GM12874 (cell line): Measurements from ENCODE around the gene LYZL4.

Experiments used
- TF ChIP-seq, protein P1 (sequence below): IDR thresholded peaks from 2 replicates; pipeline ENCODE4 v1.5.1; 2011; ENCODE audit warnings: low read depth, mild to moderate bottlenecking, control low read depth, low read length, moderate library complexity; ENCODE audit not compliant: insufficient read depth

The LYZL4 gene

DNA sequence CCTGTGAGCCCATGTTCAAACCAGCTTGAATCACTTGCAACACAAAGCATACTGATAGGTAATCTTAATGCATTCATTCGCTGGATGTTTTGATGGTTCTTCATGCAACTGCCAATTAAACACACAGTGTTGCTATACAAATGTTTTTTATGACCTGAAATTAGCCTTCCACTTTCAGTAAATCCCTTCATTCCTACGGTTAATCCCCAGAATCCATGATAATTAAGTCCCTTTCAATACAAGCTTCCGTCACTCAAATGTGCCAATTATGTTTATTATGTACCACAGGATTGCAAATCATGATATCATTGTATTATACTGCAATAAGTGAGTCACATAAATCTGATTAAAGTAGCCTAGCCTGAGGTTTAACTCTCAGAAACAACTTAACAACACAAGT lies 14.5 kb upstream of the LYZL4 start:
- TF ChIP-seq, protein P1, sequence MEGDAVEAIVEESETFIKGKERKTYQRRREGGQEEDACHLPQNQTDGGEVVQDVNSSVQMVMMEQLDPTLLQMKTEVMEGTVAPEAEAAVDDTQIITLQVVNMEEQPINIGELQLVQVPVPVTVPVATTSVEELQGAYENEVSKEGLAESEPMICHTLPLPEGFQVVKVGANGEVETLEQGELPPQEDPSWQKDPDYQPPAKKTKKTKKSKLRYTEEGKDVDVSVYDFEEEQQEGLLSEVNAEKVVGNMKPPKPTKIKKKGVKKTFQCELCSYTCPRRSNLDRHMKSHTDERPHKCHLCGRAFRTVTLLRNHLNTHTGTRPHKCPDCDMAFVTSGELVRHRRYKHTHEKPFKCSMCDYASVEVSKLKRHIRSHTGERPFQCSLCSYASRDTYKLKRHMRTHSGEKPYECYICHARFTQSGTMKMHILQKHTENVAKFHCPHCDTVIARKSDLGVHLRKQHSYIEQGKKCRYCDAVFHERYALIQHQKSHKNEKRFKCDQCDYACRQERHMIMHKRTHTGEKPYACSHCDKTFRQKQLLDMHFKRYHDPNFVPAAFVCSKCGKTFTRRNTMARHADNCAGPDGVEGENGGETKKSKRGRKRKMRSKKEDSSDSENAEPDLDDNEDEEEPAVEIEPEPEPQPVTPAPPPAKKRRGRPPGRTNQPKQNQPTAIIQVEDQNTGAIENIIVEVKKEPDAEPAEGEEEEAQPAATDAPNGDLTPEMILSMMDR: no peak

DNA sequence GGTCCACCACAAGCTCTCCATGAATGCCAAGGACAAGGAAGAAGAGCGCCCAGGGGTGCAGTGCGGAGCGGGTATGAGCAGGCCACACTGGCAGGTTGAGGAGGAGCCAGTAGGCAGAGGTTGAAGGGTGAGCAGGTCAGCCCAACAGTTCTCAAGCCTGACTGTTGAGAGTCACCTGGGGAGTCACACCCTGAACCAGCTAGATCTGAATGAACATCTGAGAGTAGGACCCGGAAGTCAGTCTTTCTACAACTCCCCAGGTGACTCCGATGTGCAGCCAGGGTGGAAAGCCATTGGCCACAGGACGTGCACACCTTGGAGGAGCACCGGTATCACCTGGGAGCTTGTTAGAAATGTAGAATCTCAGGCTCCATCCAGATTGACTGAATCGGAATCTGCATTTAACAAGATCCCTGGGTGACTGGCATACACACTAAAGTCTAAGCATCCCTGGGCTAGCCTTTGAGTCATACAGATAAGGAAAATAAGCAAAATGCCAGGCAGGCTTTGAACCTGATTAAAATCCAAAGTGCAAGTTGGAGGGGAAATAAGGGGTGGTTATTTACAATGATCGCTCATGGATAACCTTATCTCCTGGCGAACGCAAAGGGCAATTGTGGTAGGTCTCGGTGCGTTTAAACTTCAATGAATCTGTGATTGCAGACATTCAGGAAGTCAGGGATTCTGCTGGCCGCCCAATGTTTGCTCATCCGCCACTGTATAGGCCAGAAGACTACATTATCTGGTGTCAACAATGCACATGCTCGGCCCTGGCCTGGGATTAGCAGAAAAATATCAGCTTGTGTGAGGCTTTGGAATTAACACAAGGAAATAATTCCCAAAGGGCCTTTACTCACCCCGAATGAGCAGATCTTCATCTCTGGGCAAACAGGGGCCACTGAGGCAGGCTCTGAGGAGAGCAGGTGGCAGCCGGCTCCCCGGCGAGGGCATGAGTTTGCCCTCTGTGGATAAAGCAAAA lies 11.7 kb upstream of the LYZL4 start:
- TF ChIP-seq, protein P1: no peak

DNA sequence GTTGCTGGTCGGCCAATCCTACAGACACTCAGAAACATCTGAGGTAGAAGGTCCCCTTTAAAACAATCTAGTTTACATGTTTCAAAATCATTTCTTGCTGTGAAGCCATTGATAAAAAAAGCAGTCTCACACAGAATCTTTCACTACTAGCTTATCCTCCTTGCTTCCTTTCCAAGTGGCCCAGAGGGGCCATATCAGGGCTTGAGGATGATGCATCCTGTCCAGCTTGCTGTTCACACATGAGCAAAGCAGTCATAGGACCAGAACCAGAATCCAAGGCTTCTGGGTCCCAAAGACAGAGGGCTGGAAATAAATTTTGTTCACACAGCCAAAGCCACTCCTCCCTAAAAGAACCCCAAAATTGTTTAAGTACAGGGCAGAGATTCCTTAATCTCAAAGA lies 9.2 kb upstream of the LYZL4 start:
- TF ChIP-seq, protein P1: no peak

DNA sequence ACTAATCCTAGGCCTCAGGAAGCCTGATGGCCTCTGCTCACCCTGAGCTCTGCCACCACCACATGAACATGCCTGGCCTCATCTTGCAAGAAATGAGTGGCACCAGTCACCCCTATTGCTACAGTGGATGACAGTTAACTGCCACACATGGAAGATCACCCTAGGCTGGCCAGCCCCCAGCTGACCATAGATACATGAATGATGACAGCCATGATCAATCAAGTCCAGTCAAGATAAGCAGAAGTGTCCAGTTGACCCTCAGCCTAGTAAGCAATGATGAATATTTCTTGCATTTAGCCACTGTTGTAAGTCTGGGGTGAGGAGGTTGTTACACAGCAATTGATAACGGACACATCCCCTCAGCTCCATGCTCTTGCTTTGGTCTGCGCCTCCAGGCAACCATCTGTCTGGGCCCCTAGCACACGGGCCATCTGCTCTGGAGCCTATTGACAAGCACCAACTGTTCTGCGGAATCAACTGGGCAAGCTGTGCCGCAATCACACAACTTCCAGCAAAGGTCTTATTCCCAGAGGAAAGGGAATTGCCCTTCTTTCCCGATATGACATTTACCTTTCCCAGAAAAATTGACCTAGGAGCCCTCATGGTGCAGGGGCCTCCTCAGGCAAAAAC lies 2.2 kb upstream of the LYZL4 start:
- TF ChIP-seq, protein P1: no peak

DNA sequence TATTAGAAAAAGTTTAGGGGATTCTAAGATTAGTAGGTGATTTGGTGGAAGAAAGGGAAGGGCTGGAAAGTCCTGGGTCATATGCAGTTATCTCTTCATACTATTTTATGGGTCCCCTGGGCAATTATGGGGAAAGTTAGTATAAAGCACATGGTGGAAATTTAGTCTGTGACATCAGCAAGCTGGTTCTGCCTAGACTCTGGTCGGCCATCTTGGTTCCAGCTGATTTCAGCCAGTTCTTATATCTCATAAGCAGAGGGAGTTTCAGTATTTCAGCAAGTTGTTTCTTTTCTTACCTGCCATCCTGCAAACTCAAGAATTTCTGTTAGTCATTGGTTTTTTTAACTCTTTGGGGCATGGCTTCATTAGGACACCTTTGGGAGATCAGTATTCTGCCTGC lies 1.0 kb upstream of the LYZL4 start:
- TF ChIP-seq, protein P1: no peak

DNA sequence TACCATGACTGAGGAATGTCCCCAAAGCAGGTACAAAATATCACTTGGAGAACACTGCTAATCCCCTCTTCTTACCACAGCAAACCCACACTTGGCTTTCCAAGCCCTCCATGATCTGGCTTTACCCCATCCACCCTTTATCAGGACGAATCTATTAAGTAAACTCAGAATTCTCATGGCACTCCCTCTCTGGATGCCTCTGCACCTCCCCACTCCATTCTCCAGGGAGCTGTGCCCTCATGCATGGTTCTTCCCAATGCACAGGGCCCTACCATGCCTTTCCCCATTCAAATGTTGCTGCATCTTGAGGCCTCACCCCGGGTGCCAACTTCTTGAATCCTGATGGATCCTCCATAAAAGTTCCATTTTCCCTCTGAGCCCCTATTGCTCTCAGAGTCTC lies 2.3 kb downstream of the LYZL4 start:
- TF ChIP-seq, protein P1: no peak

DNA sequence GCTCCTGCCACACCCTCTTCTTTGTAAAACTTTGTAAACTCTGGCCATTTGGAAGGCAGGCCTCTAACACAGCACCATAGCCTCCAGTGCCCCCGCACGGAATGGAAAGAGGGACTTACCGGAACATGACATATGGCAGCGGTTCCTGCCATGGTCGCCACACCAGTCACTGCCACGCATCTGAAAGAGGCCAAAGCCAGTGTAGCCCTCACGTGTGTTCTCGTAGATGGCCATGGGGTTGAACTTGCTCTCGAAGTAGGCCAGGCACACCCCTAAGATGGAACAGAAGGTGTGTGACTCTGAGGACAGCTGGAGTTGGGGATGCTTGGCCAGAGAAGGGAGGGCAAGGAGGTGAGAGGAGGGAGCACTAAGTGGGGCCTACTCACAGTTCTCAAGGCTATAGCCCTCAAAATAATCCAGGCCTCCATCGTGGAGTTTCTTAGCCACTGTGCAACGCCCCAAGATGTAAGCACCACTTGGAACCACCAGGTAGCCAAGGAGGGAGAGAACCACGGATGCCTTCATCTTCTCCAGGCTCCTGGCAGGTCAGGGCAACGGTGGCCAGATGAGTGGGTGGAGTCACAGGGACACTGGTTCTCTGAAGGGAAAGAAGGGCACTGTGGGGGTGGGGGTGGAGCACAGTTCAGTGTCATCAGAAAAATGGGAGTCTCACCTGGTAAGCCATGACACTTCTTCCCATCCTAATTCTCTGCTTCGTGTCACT lies 3.5 kb downstream of the LYZL4 start:
- TF ChIP-seq, protein P1: no peak
